K562 (cell line): ENCODE data around the gene BEST4. TPM values are rescaled to one million over a fixed set of nuclear protein-coding genes. Genes with fewer than 3 reads are reported as not detected.
A peak's percentile ranks its signal among the peaks of the same experiment; 100 is the strongest.

Experiments
- E2F8 ChIP-seq: fragments of 450-650 bp; IDR thresholded peaks from 2 replicates; pipeline ENCODE4 v1.7.1; 2018; ENCODE audit warnings: mild to moderate bottlenecking, low read depth; ENCODE audit not compliant: partially characterized antibody
- GMEB1 ChIP-seq: fragments of 250-450 bp; sonication (Bioruptor Pico); IDR thresholded peaks from 2 replicates; pipeline ENCODE4 v1.4.0; 2020; ENCODE audit warnings: mild to moderate bottlenecking
- HMGN3 ChIP-seq: IDR thresholded peaks from 2 replicates; pipeline ENCODE4 v1.6.1; 2011; ENCODE audit warnings: borderline replicate concordance, low read depth, mild to moderate bottlenecking, mixed read lengths, low read length; ENCODE audit not compliant: insufficient read length; ENCODE audit errors: extremely low read depth
- HNRNPH1 ChIP-seq: fragments of 200-400 bp; formaldehyde crosslinking; optimal IDR thresholded peaks from 2 replicates; pipeline ENCODE3; 2017; ENCODE audit warnings: low read depth, mild to moderate bottlenecking, low read length, moderate library complexity
- ILK ChIP-seq: fragments of 450-650 bp; IDR thresholded peaks from 2 replicates; pipeline ENCODE4 v1.6.1; 2016; ENCODE audit warnings: missing genetic modification characterization, low read depth, mild to moderate bottlenecking, missing compliant biosample characterization, moderate library complexity, borderline replicate concordance
- NKRF ChIP-seq: fragments of 450-650 bp; IDR thresholded peaks from 2 replicates; pipeline ENCODE4 v1.6.1; 2016; ENCODE audit warnings: borderline replicate concordance
- PHF8 ChIP-seq: fragments of 200-600 bp; sonication (generic); IDR thresholded peaks from 2 replicates; pipeline ENCODE4 v1.6.1; 2012; ENCODE audit warnings: mixed run types, mild to moderate bottlenecking, inconsistent platforms, low read length, moderate library complexity, borderline replicate concordance
- POLR2G ChIP-seq: fragments of 200-400 bp; formaldehyde crosslinking; IDR thresholded peaks from 2 replicates; pipeline ENCODE4 v1.6.1; 2017; ENCODE audit warnings: low read depth, mild to moderate bottlenecking, antibody characterized with exemption, low read length, moderate library complexity
- RBM22 ChIP-seq: fragments of 200-400 bp; formaldehyde crosslinking; IDR thresholded peaks from 2 replicates; pipeline ENCODE4 v1.6.1; 2018; ENCODE audit warnings: low read length, low read depth; ENCODE audit not compliant: poor library complexity, severe bottlenecking
- RFX5 ChIP-seq: IDR thresholded peaks from 2 replicates; pipeline ENCODE4 v1.6.1; 2011; ENCODE audit warnings: low read depth, mild to moderate bottlenecking, improper control_type of control experiment, low read length
- SAFB2 ChIP-seq: fragments of 200-400 bp; formaldehyde crosslinking; IDR thresholded peaks from 2 replicates; pipeline ENCODE4 v1.6.1; 2018; ENCODE audit warnings: borderline replicate concordance, low read length, low read depth, moderate library complexity; ENCODE audit not compliant: severe bottlenecking
- ZBTB12 ChIP-seq: fragments of 250-450 bp; sonication (Bioruptor Pico); IDR thresholded peaks from 2 replicates; pipeline ENCODE4 v1.4.0; 2020
- ZBTB17 ChIP-seq: fragments of 450-650 bp; formaldehyde crosslinking; IDR thresholded peaks from 2 replicates; pipeline ENCODE4 v1.4.0; 2020; ENCODE audit warnings: mild to moderate bottlenecking
- ZBTB26 ChIP-seq: fragments of 450-650 bp; formaldehyde crosslinking; IDR thresholded peaks from 2 replicates; pipeline ENCODE4 v1.4.0; 2022; ENCODE audit warnings: missing genetic modification characterization
- ZNF408 ChIP-seq: fragments of 250-450 bp; sonication (Bioruptor Pico); IDR thresholded peaks from 2 replicates; pipeline ENCODE4 v1.4.0; 2020; ENCODE audit warnings: low read depth, mild to moderate bottlenecking, moderate library complexity
- ZNF436 ChIP-seq: fragments of 250-450, 450-650 bp; sonication (Bioruptor Pico); formaldehyde crosslinking; IDR thresholded peaks from 2 replicates; pipeline ENCODE4 v1.7.0; 2020; ENCODE audit warnings: mild to moderate bottlenecking
- ZNF699 ChIP-seq: fragments of 250-450 bp; sonication (Bioruptor Pico); IDR thresholded peaks from 2 replicates; pipeline ENCODE4 v1.8.0; 2021; ENCODE audit warnings: mild to moderate bottlenecking, moderate library complexity; ENCODE audit not compliant: insufficient replicate concordance
- polyA plus RNA-seq, 8 experiments: library from polyadenylated mRNA; depleted of rRNA in 4 of 8; stranded (reverse) in 5 of 8; unstranded in 3 of 8; fragments of >200 nt; fragmentation: Nextera tagmentation in 2 of 8; fragmentation: Illumina TruSeq in 1 of 8; extraction: Ambion mirVana in 2 of 8; extraction: Trizol in 1 of 8; gene quantifications; 2 replicates each; pipeline versions ENCODE4 v1.2.1 to v1.2.3, GENCODE V29; 2011 to 2014; ENCODE audit warnings: inconsistent platforms in 1 of 8, missing spikeins in 1 of 8
- total RNA-seq, 7 experiments: library from RNA; depleted of rRNA in 6 of 7; stranded (reverse); fragments of >200 nt in 6 of 7; fragmentation: Illumina TruSeq in 2 of 7; extraction: Trizol in 2 of 7; gene quantifications; 2 replicates each; pipeline versions ENCODE4 v1.2.1 to v1.2.3, GENCODE V29; 2011 to 2021; ENCODE audit warnings: low replicate concordance in 1 of 7

BEST4 gene
- total and polyA plus RNA-seq, 9 of the 15 experiments (the other 6 are each of a cell fraction or from before 2014, with no cell fraction given): 0.07 to 0.11 TPM; not detected in 7

GRCh38 chr1:44799770-44800584 is 12.0 kb upstream of the BEST4 start, which contains the start of gene PLK3 (continued):
- TF ChIP-seq ZBTB12 (CRISPR knock-in tag) (0 out of 2 replicates have a peak, but pooled peaks have one; percentile 27), GMEB1 (CRISPR knock-in tag) (peak; percentile 61), ZNF699 (CRISPR knock-in tag) (no peak), ZNF408 (CRISPR knock-in tag) (no peak), POLR2G (peak; percentile 98), ZBTB26 (CRISPR knock-in tag) (0 out of 2 replicates have a peak, but pooled peaks have one; percentile 78), PHF8 (peak; percentile 93; the same call in 1 of the 2 replicates), HNRNPH1 (no peak), HMGN3 (peak; percentile 83), RBM22 (no peak), ILK (no peak), ZNF436 (CRISPR knock-in tag) (no peak), SAFB2 (no peak), ZBTB17 (peak; percentile 85), RFX5 (no peak), NKRF (peak; percentile 99), E2F8 (peak; percentile 57)
